Stimulated activated CD8-positive, alpha-beta memory T cell treated with anti-CD3 and anti-CD28 coated beads, Interleukin-7, amount 100 ng/mL, for 4 hours (primary cell): ENCODE results near the gene TNNT3.
A peak's percentile ranks its signal among the peaks of the same experiment; 100 is the strongest.
"Not testable (repeated sequence)": the region's sequence is repeated elsewhere in the genome, so short reads cannot be mapped to it uniquely, and the experiment has no call there.

ENCODE experiments used
- DNase-seq, 2 donors: peaks; one replicate each; pipeline ENCODE4 v3.0.0-alpha.2; 2020; ENCODE audit warnings: low read depth in 2 of 2

The TNNT3 gene

DNA sequence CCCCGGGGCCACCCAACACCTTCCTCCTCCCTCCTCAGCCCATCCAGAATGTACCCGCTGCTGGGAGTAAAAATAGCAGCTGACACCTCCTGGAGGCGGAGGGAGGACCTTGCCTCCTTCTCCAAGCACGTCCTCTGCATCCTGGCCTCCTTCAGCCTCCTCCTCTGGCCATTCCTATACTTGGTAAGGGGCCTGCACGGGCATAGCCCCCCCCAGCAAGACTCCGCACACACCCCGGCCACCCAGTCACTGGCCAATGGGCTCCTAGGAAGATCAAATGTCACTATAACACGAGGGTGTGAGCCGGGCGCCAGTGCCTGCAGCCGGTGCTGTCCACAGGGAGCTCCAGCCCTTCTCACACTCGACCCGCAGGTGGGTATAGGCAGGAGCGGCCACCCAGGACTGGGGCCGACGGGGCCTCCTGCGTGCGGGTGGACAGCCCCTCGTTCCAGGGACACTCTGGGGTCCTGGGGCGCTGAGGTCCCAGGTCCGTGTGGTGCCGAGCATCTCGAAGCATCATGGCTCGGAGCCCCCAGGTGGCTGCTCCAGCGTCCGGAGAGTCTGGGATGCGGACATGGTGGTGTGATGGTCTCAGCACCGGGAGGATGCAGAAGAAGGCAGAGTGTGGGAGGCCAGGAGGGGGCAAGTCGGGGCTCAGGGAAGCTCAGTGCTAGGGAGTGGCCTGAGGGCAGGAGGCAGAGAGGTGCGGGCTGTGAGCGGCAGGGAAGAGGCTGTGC lies at the start of gene TNNT3:
Gene TNNT3, plus strand, starts transcription at position 313 of the 737 bp plus-strand sequence. CDS start 3,172 bp downstream, outside the sequence.
- DNase-seq, result no peak

DNA sequence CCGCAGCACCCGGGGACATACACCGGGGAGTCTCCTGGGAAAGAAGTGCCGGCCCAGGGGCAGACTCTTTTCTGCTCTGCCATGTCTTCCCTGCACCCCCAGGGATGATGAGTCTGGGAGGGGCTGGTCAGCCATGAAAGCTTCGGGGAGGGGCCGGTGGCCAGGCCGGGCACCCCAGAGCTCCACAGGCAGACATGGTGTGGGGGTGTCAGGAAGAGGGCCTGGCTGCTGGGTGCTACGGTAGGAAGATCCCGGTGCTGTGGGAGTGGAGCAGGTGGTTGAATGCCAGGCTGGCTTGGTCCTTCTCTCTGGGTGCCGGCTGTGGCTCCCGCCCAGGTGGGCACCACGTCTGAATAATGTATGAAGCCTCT lies 49.2 kb upstream of the TNNT3 start:
- no peak for DNase-seq

DNA sequence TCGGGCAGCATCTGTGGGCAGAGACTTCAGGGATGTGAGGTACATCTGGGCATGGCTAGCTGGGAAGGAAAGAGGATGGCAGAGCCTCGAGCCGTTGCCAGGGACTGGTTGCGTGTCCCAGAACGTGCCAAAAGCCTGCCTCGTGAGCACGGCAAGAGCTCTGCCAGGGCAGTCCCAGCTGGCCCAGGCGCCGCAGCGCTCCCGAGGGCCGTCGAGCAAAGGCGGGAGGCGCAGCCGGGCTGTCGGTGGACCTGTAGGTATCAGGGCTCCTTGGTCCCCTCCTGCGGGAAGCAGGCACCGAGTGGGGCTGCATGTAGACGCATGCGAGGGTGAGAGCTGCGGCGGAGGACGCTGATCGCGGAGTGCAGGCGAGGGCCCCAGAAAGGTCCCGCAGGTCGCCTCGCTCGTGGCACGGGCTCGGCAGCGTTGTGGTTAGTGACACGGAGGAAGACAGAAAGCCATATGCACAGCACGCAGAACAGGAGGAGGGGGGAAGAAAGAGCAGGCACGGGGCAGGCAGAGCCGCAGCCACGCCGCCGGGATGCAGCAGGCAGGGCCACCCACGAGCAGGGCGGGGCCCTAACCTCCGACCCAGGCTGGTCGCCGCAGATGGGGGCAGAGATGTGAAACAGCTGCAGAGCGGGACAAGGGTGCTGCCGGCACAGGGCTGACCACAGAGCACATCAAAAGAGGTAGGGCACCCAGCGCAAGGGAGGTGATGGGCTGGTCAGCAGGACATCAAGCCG lies 48.6 kb upstream of the TNNT3 start:
- peak in 1 of 2 donors; percentile 49 for DNase-seq

DNA sequence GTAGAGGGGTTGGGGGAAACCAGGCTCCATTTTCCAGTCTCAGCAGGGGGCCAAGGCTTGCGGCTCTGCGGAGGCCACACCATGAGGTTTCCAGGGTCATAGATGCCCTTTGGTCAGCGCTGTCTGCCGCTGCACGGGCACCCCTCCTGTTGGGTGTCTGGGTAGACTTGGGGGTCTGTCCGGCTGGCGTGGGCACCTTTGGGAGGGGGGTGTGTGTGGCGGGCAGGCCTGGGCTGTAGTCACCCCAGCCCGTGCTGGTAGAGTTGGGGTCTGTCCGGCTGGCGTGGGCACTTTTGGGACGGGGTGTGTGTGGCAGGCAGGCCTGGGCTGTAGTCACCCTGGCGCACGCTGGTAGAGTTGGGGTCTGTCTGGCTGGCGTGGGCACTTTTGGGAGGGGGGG lies 48.0 kb upstream of the TNNT3 start:
- no peak for DNase-seq

DNA sequence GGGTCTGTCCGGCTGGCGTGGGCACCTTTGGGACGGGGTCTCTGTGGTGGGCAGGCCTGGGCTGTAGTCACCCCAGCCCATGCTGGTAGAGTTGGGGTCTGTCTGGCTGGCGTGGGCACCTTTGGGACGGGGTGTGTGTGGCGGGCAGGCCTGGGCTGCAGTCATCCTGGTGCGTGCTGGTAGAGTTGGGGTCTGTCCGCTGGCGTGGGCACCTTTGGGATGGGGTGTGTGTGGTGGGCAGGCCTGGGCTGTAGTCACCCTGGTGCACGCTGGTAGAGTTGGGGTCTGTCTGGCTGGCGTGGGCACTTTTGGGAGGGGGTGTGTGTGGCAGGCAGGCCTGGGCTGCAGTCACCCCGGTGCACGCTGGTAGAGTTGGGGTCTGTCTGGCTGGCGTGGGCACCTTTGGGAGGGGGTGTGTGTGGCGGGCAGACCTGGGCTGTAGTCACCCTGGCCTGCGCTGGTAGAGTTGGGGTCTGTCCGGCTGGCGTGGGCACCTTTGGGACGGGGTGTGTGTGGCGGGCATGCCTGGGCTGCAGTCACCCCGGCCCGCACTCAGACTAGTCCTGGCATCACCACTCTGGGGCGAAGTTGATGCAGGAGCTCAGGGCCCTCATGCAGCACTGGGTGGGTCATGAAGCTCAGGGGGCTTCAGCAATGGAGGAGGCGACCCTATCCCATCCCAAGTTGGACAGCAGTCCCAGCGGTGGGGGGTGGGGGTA lies 47.1 kb upstream of the TNNT3 start:
- DNase-seq, result no peak

DNA sequence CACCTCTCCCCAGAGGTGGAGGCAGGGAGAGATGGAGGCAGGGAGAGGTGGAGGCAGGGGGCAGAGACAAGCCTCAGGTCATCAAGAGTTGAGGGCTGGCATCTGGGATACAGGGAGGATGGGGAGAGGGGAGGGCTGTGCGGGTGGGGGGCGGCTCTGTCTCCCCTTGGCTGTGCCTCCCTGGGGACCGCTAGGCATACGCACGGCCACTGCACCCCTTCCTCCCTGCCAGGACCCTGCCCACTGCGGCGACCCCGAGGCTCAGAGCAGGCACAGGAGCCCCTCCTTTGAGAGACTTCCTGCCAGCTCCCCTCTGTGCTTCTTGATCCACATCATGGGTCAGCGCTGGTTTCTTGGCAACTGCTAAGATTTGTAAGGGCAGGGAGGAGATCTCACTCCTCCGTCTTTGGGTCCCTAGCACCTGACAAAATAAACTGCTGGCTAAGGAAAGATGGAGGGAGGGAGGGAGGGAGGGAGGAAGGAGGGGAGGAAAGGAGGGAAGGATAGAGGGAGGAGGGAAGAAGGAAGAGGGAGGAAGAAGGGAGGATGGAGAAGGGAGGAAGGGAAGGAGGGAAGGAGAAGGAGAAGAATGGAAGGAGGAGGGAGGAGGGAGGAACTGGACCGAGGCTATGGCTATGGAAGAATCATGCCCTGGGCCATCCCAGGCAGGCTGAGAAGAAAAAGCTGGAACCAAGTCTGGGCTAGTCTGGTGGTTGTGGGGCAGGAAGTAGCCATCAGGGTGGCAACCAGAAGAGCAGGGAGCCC lies 46.3 kb upstream of the TNNT3 start:
- no peak for DNase-seq

DNA sequence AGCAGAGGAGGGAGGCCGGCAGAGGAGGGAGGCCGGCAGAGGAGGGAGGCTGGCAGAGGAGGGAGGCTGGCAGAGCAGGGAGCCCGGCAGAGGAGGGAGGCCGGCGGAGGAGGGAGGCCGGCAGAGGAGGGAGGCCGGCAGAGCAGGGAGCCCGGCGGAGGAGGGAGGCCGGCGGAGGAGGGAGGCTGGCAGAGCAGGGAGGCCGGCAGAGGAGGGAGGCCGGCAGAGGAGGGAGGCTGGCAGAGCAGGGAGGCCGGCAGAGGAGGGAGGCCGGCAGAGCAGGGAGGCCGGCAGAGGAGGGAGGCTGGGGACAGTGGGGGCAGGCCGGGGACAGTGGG lies 45.7 kb upstream of the TNNT3 start:
- DNase-seq, result not testable (repeated sequence)

DNA sequence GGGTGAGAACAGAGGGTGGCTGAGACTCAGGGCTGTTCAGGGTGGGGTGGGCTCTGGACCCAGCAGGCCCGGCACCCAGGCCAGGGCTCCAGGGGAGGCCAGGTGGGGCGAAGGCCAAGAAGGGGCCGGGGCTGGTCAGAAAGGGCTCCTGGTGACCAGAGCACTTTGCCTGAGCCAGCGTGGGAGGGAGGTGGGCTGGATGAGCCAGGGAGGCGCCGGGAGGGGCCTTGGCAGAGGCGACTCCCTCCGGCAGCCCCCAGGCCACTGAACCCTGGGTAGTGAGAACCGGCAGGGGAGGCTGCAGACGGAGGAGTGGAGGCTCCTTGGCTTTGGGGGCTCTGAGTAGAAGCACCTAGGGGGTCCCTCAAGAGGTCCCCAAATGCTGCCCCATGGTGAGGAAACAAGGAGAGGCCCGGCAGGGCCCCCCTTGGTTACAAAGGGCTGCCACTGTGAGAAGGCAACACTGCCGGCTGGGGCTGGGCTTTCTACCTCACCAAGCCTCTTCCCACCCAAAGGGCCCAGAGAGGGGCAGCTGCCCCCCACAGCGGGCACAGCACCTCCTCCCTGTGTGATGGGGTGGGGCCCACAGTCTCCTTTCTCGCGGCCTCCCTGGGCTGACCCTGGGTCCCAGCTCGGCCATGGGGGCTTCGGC lies 44.9 kb upstream of the TNNT3 start:
- DNase-seq, result not testable (repeated sequence)

DNA sequence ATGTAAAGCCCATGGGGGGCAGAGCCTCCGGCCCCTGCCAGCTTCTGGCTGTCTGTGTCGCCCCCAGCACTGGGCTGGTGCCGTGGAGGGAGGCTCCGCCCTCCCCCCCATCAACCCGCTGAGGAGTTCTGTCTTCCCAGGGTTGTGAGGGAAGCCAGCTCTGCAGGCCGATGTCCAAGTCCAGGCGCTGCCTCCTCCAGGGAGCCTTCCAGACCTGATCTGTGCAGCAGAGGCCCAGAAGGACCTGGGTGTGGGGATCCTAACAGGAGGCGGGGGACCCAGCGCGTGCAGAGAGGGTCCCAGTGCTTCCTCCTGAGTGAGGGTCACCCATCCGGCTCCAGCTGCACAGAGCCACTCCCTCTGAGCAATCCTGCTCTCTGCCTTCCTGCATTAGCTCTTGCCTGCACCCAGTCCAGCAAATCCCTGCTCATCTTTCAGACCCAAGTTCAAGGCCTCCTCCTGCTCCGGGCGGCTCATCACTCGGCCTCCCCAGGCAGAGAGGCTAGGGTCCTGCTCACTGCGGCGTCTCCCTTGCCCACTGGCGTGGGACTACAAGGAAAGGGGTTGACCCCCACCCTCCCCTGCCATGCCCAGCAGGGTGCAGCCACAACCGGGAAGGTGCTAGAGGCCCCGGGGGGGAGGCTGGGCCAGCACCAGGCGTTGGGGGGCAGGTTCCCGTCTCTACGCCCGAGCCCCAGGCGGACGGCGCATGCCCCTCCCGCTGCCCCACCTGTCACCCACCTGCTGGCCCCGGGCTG lies 44.2 kb upstream of the TNNT3 start:
- no peak for DNase-seq

DNA sequence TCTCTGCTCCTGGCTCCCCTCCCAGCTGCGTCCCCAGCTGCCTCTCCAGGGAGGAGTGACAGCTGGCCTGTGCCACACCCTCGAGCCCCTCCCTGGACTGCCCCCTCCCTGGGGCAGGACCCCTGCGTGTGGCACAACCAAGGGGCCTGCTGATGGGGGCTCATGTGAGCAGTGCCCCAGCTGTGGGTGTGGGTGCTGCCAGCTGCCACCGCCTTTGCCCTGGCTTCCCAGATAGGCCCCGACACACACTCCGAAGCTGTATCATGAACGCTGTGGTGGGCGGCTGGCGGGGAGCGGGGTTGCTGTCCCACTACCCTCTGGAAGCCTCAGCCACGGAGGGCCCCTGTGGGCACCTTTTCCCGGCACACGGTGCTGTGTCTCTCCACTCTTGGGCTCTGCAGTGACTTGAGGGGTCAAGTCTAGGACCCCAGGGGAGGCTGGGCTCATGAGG lies 43.6 kb upstream of the TNNT3 start:
- not testable (repeated sequence) for DNase-seq

DNA sequence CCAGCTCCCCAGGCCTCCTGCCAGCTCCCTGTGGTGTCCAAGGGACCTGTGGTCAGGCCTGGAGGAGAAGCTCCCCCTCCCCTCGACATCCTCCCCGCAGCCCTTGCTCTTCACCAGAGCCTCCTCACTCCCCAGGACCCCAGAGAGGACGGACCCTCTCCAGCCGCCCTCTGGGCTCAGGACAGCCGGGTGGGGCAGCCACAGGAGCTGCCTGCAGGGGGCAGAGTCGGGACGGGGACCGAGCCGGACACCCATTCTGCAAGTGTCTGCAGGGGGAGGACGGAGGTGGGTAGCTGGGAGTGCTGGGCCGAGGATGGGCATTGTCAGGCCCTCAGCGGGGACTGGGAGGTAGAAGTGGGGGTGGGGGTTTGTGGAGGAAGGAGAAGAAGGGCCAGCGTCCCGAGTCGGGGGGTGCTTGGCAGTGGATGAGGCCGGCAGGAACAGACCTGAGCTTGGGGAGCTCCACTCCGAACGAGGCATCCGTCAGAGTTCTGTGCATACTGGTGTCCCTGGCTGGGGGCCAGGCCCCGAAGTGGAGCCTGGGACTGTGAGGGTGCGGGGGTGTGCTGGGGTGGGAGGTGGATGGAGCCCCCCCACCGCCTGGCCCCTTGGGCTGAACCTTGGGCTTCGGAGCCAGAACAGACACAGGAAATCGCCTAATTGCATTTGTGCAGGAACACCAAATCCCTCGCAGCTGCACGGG lies 43.0 kb upstream of the TNNT3 start:
- DNase-seq, result no peak

DNA sequence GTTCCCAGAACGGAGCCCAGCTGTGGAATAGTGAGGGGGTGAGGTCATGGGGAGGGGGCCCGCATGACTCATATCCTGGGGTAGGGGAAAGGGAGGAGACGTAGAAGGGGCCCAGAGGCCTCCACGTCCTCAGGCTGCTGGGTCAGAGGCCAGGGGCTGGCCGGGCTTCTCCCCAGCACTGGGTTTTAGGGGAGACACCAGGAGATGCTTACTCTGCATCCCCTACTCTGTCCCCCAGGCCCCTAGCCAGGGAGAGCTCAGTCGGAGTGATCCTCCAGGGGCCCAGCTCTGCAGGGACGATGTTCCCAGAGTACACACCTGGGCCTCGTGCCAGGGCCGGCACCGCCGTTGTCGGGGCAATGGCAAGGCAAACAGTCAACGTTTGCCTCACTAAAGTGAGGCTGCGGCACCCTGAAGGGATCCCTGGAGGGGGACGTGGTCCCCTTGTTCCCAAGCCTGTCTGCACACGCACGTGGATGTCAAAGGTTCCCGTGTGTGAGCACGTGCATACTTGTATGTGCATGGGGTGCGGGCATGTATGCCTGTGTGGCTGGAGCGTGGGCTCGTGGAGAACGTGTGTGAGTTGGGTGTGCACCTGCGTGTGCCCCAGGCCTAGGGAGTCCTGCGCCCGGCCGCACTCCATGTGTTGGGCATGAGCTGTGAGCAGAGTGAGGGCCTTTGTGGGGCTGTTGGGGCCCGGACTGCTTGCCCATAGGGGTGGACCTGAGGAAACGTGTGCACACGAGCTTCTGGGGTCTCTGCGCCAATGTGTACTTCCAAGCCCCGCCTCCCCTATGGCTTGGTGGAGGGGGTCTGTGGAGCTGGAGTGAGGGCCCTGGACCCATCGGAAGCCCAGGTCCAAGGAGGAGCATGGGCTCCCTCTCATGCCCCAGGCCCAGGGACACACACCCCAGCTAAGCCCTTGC lies 42.0 kb upstream of the TNNT3 start:
- no peak for DNase-seq

DNA sequence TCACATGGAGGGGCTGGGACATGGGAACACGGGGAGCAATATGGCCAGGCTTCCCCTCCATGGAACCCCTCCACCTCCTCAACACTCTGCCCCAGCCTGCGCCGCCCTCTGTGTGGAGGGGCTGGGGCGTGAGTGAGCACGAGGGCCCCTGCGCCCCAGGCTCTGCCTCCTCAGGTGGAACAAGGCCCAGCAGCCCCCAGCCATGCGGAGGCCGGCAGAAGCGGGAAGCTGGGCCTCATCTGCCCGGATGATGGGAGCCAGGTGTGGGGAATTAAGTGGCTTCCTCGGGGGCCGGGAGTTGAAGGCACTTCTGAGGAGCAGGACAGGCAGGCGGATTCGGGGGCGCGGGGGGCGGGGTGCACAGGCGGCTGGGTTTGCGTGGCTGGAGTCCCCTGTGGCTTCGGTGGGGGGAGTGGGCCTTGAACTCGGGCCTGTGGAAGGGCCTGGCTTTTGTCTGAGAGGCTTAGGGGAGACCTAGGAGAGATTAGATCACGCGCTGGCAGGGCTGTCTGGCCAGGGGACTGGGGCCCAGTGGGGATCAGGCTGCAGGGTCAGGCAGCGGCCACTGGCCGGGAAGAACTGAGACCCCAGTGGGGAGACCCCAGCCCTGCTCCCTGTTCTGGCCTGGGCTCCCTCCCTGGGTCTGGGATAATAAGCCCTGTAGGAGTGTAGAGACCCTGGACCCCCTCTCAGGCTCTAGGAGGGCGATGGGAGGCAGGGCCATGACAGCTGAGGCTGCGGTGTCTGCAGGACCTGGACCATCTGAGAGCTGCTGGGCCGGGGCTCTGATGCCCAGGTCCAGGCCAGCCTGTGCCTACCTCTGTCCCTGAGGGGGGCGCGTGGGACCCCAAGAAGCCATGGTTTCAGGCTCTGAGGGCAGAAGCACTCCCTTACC lies 41.1 kb upstream of the TNNT3 start:
- no peak for DNase-seq

DNA sequence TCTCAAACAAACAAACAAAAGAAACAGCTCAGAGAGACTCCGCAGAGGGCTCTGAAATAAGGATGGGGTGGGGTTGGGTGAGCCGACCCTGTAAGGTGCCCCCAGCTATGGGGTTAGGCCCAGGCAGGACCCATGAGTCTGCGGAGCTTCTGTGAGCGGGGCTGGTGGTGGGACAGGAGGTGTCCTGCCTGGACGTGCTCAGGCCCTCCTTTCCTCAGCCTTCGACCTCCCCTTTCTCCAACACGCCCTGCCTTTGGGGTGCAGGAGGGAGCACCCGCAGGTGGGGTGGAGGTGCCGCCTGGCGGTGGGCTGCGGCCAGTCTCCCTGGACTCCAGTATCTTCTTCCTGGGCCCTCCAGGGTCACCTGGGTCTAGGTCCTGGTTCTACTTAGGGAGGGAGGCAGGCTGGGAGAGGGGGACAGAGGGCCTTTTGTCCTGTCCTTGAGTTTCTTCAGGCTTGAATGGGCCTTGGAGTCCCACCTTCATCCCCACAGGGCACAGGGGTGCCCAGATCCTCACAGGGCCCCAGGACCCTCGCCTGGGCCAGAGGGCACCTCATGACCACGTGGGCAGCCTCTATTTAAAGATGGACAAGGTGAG lies 40.1 kb upstream of the TNNT3 start:
- no peak for DNase-seq

DNA sequence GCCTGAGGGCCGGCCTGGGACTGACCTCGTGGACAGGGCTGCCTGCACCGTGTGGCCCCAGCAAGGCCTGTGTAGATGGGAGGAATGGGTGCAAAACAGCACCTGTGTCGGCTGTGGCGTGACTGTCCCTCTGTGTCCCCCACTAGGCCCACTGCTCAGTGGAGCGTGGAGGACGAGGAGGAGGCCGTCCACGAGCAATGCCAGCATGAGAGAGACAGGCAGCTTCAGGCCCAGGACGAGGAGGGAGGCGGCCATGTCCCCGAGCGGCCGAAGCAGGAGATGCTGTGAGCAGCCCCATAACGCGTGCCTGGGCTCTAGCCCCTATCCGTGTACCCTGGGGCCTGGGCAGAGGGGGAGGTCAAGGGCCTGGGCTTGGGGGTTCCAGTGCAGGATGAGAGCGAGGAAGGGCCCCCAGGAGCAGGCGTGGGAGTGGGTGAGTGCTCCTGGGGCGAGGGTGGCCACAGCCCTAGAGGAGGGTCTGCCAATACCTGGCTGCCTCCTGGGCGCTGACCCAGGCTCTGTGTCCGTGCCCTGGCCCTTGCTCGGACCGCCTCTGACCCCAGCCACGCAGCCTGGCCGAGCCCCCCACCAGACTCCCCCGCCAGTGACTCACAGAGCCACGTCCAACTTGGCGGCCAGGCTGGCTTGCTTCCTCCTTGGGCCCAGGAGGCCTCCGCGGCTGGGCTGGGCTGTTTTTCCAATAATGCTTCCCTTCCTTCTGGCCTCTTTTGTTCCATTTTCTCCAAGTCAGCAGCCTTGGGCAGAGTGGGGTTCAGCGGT lies 39.4 kb upstream of the TNNT3 start:
- DNase-seq, result no peak

DNA sequence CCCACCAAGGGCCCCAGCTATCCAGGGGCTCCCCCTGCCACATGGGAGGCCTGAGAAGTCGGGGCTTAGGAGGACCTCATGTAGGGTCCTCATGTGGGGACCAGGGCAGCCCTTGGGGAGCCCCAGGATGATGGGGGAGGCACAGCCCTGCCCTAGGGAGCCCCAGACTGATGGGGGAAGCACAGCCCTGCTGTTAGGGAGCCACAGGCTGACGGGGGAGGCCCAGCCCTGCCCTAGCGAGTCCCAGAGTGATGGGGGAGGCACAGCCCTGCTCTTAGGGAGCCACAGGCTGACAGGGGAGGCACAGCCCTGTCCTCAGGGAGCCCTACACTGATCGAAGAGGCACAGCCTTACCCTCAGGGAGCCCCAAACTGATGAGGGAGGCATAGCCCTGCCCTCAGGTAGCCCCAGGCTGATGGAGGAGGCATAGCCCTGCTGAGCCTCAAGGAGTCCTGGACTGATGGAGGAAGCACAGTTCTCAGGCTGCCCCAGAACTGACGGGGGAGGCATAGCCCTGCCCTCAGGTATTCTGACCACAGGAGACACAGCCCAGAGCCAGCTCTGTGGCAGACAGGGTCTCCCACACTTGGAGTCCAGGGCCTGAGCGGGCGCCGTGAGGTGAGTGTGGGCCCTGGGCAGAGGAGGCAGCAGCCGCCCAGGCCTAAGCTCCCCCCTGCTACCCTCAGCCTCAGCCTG lies 38.6 kb upstream of the TNNT3 start:
- DNase-seq, result no peak
